ENCODE data around the gene LAX1. TPM values are rescaled to one million over a fixed set of nuclear protein-coding genes. Genes with fewer than 3 reads are reported as not detected.

Gene LAX1
- total and polyA plus RNA-seq, 8 donors: 0.06 to 2.8 (median 0.51) TPM; not detected in 2

DNA sequence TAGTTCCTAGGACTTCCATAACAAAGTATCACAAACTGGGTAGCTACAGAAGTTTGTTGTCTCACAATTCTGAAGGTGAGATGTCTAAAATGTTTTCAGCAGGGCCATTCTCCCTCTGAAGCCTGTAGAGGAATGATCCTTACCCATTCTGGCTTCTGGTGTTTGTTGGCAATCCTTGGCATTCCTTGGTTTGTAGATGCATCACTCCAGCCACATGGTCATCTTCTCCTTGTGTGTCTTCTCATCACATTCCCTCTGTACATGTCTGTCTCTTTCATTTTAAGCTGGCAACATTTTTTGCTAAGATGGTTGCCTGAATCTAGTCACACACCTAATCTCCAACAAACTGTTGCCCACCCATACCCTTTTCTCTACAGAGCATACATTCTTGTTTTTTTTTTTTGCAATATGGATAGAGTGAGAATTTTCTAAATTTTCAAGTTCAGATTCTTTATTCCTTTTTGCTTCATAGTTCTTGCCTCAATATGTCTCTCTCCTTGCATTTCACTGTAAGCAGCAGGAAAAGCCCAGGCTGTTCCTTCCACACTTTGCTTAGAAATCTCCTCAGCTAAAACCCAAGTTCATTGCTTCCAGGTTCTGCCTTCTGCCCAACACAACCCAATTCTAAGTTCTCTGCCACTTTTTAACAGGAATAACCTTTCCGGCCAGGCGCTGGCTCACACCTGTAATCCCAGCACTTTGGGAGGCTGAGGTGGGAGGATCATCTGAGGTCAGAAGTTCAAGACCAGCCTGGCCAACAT lies 48.8 kb downstream of the LAX1 start:
- intact Hi-C loops (cut with DNase I; ENCODE audit: low total_unique reads): no loop called here

DNA sequence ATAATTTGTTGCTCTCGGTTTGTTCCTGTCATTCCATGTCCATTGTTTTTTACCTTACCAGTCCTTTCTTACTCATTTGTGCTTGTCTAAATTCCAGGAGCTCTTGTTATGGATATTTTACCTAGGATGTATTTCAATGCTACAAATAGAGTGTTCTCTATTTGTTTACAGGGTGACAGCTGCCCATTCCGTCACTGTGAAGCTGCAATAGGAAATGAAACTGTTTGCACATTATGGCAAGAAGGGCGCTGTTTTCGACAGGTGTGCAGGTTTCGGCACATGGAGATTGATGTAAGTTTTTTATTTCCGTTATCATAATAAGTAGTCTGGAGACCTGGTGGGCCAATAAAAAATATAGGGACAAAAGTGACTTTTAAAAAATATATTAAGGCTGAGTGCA lies 53.4 kb downstream of the LAX1 start:
- DNase-seq: no peak
- intact Hi-C loops (cut with DNase I; ENCODE audit: low total_unique reads): no loop called here
- Histone ChIP-seq H3K4me1 (peaks cover 0 to 16% (median 7%) of the 10 kb centered on the region in 4 donors), H3K36me3 (peaks cover 56 to 95% (median 91%) of the 10 kb centered on the region in 4 donors), H3K27ac (no peak overlapping the region), H3K27me3 (no peaks in the 10 kb centered on the region), H3K9me3 (no peaks in the 10 kb centered on the region), H3K4me3 (no peak overlapping the region)
- TF ChIP-seq POLR2A (IDR thresholded peaks at IDR 0.05) (no peak), EP300 (IDR thresholded peaks at IDR 0.05) (no peak), POLR2AphosphoS5 (IDR thresholded peaks at IDR 0.05) (no peak)
- TF ChIP-seq, protein P1, sequence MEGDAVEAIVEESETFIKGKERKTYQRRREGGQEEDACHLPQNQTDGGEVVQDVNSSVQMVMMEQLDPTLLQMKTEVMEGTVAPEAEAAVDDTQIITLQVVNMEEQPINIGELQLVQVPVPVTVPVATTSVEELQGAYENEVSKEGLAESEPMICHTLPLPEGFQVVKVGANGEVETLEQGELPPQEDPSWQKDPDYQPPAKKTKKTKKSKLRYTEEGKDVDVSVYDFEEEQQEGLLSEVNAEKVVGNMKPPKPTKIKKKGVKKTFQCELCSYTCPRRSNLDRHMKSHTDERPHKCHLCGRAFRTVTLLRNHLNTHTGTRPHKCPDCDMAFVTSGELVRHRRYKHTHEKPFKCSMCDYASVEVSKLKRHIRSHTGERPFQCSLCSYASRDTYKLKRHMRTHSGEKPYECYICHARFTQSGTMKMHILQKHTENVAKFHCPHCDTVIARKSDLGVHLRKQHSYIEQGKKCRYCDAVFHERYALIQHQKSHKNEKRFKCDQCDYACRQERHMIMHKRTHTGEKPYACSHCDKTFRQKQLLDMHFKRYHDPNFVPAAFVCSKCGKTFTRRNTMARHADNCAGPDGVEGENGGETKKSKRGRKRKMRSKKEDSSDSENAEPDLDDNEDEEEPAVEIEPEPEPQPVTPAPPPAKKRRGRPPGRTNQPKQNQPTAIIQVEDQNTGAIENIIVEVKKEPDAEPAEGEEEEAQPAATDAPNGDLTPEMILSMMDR (IDR thresholded peaks at IDR 0.05): no peak
- 87 to 95% (median 93%) methylated on average over 6 of the region's 6 CpGs for WGBS, 5 donors

More for the DNA sequence above, 48.8 kb downstream of the LAX1 start:
- Histone ChIP-seq H3K9me3 (no peaks in the 10 kb centered on the region), H3K4me3 (no peak overlapping the region), H3K36me3 (peaks cover 26 to 89% (median 78%) of the 10 kb centered on the region in 4 donors), H3K27me3 (no peaks in the 10 kb centered on the region), H3K4me1 (peaks cover 0 to 21% (median under 1%) of the 10 kb centered on the region in 4 donors), H3K27ac (no peak overlapping the region)
- TF ChIP-seq, protein P1 (IDR thresholded peaks at IDR 0.05): no peak
- TF ChIP-seq EP300 (IDR thresholded peaks at IDR 0.05): no peak
- no peak for TF ChIP-seq POLR2AphosphoS5 (IDR thresholded peaks at IDR 0.05)
- no peak for TF ChIP-seq POLR2A (IDR thresholded peaks at IDR 0.05)
- no peak for DNase-seq
- whole genome bisulfite sequencing, 5 donors: 87 to 100% (median 97%) methylated on average over 2 of the region's 2 CpGs

DNA sequence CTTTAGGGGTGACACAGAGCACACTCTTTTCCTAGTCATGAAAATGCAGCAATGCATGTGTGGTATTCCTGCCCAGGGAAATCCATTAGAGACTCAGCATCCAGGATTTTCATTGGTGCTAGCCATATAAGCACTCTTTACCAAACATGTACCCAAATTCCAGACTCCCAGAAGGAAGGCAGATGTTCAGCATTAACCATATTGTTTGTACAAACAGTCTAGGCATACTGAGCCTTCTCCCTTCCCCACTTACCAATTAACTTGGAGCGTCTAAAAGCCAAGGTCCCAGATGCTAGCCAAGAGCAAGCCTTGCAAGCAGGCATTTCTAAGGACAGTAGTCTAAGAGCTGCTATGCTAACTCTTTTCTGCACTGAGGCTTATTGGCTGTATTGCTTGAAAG lies 58.3 kb downstream of the LAX1 start:
- no peak overlapping the region for H3K27ac ChIP-seq
- TF ChIP-seq, protein P1 (IDR thresholded peaks at IDR 0.05): no peak
- TF ChIP-seq POLR2AphosphoS5 (IDR thresholded peaks at IDR 0.05): no peak
- TF ChIP-seq EP300 (IDR thresholded peaks at IDR 0.05): no peak
- TF ChIP-seq POLR2A (IDR thresholded peaks at IDR 0.05): no peak
- no peak for DNase-seq
- no peaks in the 10 kb centered on the region for H3K9me3 ChIP-seq
- no peak overlapping the region for H3K4me3 ChIP-seq
- no peaks in the 10 kb centered on the region for H3K27me3 ChIP-seq
- H3K36me3 ChIP-seq: peaks cover 43 to 91% (median 83%) of the 10 kb centered on the region in 4 donors
- WGBS, 5 donors: 68 to 81% (median 73%) methylated on average over 1 of the region's 1 CpG
- intact Hi-C loops (cut with DNase I; ENCODE audit: low total_unique reads): no loop called here
- peaks cover 0 to 27% (median 12%) of the 10 kb centered on the region in 4 donors for H3K4me1 ChIP-seq

Small RNA genes lying within 50 kb of the gene (small RNA-seq; reads per million reads assigned to genes)
- 228 to 1,787 (median 1,066) reads per million in 4 donors for gene SNORA77
- 0 to 1.4 (median 0.99) reads per million in 4 donors for gene ZC3H11A

Other genes starting within 250 kb of the LAX1 start
- 100 to 1,000 TPM in 2 of 5 donors, 10 to 100 TPM in 3; 38.5 to 353 (median 78.2) TPM for gene ATP2B4, start 138.4 kb upstream of the LAX1 start, total RNA-seq
- gene ATP2B4, start 138.4 kb upstream of the LAX1 start, polyA plus RNA-seq: 10 to 100 TPM in 1 of 3 donors, 1 to 10 TPM in 2; 4.4 to 23.6 (median 4.8) TPM
- gene ZBED6, start 30.4 kb downstream of the LAX1 start, total RNA-seq: 10 to 100 TPM; 12.5 to 38.6 (median 22.2) TPM
- under 1 TPM; 0.13 to 0.93 (median 0.15) TPM for gene ZBED6, start 30.4 kb downstream of the LAX1 start, polyA plus RNA-seq
- gene ZC3H11A, start 30.4 kb downstream of the LAX1 start, total RNA-seq: 100 to 1,000 TPM in 2 of 5 donors, 10 to 100 TPM in 3; 56.2 to 160 (median 84.0) TPM
- 10 to 100 TPM; 25.0 to 39.2 (median 25.8) TPM for gene ZC3H11A, start 30.4 kb downstream of the LAX1 start, polyA plus RNA-seq
- 100 to 1,000 TPM in 1 of 5 donors, 10 to 100 TPM in 2, 1 to 10 TPM in 1, not detected in 1; 8.7 to 470 (median 52.9) TPM for gene SNRPE, start 96.4 kb downstream of the LAX1 start, total RNA-seq
- 100 to 1,000 TPM; 111 to 123 (median 119) TPM for gene SNRPE, start 96.4 kb downstream of the LAX1 start, polyA plus RNA-seq